ENCODE results near the gene CIZ1.

DNA sequence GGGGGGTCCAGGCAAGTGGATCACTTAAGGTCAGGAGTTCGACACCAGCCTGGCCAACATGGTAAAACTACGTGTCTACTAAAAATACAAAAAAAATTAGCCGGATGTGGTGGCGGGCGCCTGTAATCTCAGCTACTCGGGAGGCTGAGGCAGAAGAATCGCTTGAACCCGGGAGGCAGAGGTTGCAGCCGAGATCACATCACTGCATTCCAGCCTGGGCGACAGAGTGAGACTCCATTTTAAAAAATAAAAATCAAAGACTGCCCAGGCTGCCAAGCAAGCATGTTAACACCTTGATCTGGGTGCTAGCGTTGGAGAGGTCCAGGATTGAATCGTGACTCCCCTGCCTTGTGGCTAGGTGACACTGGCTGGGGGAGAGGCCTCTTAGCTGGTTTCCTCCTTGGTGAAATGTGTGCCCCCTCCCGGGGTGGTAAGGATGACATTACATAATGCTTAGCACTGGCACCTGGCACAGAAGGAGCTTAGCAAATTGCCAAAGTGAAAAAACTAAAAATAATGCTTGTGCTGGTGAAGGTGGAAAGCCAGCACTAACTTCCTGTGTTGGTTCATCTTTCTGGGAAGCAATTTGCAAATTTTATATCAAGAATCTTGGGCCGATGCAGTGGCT lies 2.2 kb upstream of the CIZ1 start:
- TF ChIP-seq, protein P1, sequence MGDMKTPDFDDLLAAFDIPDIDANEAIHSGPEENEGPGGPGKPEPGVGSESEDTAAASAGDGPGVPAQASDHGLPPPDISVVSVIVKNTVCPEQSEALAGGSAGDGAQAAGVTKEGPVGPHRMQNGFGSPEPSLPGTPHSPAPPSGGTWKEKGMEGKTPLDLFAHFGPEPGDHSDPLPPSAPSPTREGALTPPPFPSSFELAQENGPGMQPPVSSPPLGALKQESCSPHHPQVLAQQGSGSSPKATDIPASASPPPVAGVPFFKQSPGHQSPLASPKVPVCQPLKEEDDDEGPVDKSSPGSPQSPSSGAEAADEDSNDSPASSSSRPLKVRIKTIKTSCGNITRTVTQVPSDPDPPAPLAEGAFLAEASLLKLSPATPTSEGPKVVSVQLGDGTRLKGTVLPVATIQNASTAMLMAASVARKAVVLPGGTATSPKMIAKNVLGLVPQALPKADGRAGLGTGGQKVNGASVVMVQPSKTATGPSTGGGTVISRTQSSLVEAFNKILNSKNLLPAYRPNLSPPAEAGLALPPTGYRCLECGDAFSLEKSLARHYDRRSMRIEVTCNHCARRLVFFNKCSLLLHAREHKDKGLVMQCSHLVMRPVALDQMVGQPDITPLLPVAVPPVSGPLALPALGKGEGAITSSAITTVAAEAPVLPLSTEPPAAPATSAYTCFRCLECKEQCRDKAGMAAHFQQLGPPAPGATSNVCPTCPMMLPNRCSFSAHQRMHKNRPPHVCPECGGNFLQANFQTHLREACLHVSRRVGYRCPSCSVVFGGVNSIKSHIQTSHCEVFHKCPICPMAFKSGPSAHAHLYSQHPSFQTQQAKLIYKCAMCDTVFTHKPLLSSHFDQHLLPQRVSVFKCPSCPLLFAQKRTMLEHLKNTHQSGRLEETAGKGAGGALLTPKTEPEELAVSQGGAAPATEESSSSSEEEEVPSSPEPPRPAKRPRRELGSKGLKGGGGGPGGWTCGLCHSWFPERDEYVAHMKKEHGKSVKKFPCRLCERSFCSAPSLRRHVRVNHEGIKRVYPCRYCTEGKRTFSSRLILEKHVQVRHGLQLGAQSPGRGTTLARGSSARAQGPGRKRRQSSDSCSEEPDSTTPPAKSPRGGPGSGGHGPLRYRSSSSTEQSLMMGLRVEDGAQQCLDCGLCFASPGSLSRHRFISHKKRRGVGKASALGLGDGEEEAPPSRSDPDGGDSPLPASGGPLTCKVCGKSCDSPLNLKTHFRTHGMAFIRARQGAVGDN (IDR thresholded peaks at IDR 0.05) = no peak
- TF ChIP-seq, protein P2, sequence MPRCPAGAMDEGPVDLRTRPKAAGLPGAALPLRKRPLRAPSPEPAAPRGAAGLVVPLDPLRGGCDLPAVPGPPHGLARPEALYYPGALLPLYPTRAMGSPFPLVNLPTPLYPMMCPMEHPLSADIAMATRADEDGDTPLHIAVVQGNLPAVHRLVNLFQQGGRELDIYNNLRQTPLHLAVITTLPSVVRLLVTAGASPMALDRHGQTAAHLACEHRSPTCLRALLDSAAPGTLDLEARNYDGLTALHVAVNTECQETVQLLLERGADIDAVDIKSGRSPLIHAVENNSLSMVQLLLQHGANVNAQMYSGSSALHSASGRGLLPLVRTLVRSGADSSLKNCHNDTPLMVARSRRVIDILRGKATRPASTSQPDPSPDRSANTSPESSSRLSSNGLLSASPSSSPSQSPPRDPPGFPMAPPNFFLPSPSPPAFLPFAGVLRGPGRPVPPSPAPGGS (IDR thresholded peaks at IDR 0.05; ENCODE audit: borderline replicate concordance, insufficient read depth, low read depth, low read length, poor library complexity, severe bottlenecking) = no peak
- TF ChIP-seq TCF3 (IDR thresholded peaks at IDR 0.05; ENCODE audit: borderline replicate concordance, insufficient read depth, low read depth, low read length) (no peak), CREM (IDR thresholded peaks at IDR 0.05; ENCODE audit: low read depth) (no peak), POLR2A (IDR thresholded peaks at IDR 0.05; ENCODE audit: low read depth, low read length) (no peak), TBL1XR1 (IDR thresholded peaks at IDR 0.05; ENCODE audit: low read depth, low read length) (no peak), EGR1 (IDR thresholded peaks at IDR 0.05; ENCODE audit: borderline replicate concordance in 1 of 2, low read depth in 2 of 2, low read length in 2 of 2) (no peak), KLF5 (IDR thresholded peaks at IDR 0.05; ENCODE audit: partially characterized antibody) (no peak), ZNF274 (IDR thresholded peaks at IDR 0.05; ENCODE audit: insufficient read depth, insufficient read length) (no peak), EZH2 (IDR thresholded peaks at IDR 0.05; ENCODE audit: borderline replicate concordance, control insufficient read depth, low read depth, low read length) (no peak)
- TF ChIP-seq, protein P3, sequence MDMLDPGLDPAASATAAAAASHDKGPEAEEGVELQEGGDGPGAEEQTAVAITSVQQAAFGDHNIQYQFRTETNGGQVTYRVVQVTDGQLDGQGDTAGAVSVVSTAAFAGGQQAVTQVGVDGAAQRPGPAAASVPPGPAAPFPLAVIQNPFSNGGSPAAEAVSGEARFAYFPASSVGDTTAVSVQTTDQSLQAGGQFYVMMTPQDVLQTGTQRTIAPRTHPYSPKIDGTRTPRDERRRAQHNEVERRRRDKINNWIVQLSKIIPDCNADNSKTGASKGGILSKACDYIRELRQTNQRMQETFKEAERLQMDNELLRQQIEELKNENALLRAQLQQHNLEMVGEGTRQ (IDR thresholded peaks at IDR 0.05; ENCODE audit: borderline replicate concordance, low read depth, low read length) = no peak
